T-helper 1 cell treated with Interleukin-12 subunit alpha and Interleukin-12 subunit beta and Interleukin-4 antibody, amounts not matched to agents 30 ng/mL and 1 ng/mL, for 36 hours (primary cell): Measurements from ENCODE around the gene HSPB8. TPM values are rescaled to one million over a fixed set of nuclear protein-coding genes. Genes with fewer than 3 reads are reported as not detected.
"Not testable (repeated sequence)": the region's sequence is repeated elsewhere in the genome, so short reads cannot be mapped to it uniquely, and the experiment has no call there.

Experiments
- intact Hi-C: fragments of 100-400 bp; cut with micrococcal nuclease; formaldehyde crosslinking; loops from one replicate; pipeline ENCODE4 v1.15.1; 2024
- total RNA-seq: library from RNA; stranded (reverse); gene quantifications from 2 replicates; pipeline ENCODE4 v1.2.3, GENCODE V29; 2022

HSPB8 gene
- total RNA-seq, 1 donor from 2014 or later, result not detected

DNA sequence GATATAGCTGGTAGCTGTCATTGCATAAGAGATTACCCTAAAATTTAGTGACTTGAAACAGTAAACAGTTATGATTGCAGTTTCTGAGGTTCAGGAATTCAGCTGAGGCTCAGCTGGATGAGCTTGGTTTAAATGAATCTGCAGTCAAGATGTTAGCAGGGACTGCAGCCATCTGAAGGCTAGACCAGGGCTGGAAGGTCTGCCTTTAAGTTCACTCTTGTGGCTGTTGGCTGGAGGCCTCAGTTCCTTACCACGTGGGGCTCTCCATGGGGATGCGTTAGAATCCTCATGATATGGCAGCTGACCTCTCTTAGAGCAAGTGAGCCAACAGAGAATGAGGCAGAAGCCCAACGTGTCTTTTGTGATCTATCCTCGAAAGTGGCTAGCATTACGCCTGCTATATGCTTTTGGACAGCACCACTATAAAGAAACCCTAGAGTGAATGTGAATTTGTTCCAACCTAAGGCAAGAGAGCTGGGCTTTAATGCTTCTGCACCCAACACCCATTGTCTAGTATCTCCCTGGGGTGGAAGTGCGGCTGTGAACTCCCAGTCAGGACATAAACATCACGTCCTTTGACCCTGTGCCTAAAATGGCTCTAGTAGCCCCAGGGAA, 26.0 kb downstream of the HSPB8 start:
- intact Hi-C loops, result no loop called here

DNA sequence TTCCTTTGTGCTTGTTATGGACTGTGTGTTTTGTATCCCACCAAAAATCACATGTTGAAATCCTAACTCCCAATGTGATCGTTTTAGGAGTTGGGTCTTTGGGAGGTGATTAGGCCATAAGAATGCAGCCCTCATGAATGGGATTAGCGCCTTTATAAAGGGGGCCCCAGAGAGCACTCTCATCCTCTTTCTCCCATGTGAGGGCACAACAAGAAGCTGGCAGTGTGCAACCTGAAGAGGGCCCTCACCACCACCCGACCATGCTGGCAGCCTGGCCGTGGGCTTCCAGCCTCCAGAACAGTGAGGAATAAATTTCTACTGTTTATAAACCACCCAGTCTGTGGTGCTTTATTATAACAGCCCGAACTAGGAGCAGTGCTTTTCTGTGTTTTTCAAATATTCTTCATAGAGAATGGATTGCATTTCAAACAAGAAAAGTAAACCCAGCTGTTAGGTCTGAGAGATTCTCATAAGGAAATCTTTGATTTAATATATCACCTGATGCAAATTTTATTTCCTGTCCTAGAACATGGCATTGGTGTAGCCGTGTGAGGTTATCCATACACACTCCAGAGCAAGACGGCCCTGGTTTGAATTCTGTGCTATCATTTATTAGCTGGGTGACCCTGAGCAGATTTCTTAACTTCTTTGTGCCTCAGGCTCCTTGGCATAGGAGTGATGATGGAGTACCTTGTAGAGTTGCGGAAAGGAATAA, 27.8 kb downstream of the HSPB8 start:
- intact Hi-C loops, result no loop called here

DNA sequence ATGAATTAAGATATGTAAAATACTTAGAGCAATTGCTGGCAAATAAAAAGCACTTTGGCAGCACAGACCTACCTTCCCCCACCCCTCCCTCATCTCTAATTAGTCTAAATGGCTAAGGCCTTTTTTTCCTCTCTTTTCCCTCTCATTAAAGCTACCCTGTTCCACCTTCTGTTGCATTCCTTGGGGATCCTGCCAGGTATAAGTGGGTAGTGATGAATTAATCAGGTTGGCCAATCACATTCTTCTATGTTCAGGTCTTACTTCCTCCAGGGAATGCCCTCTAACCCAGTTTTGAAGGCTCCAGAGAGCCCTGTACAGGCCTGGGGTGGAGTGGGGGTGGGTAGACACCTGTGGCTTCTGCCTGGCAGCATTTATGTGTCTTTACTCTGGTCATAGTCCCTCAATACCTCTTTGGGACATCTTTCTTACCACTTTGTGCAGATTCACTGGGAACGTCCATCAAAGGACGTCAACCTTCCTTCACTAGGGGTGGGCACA, 28.4 kb downstream of the HSPB8 start:
- intact Hi-C loops, result no loop called here

DNA sequence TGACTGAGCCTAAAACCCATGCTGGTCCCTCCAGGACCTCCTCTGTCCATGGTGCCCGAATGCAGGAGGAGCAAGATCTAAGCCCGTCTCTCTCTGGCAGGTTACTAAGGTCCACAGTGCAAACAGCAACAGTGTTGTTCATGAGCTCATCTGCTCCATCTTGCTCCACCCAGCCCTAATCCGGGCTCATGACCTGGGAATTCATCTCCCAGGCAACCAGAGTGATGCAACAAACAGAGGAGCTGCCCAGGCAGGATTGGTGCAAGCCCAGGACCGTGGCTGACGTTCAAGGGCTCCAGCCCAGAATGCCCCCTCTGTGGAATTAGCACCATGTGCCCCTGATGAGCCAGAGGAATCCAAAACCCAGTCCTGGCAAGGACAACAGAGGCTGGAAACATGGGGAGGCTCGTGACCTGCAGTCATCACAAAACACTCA, 29.9 kb downstream of the HSPB8 start:
- intact Hi-C loops, result no loop called here

DNA sequence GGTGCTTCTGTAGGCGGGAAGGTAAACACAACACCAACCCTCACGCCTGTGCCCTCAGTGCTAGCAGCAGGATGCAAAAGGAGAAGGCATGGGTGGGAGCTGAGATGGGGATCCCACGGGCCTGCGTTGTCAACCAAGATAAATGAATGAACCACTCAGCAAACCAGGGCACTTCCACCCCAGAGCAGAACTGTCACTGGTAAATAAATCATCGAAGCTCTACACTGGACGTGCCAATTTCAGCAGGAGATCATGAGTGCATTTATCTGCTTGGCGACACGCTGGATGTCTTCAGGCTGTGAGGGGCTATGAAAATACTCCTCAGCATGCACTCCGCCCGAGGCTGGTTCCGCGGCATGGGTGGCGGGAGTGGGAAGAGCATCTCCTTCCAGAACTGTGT, 33.2 kb downstream of the HSPB8 start:
- intact Hi-C loops, result no loop called here

DNA sequence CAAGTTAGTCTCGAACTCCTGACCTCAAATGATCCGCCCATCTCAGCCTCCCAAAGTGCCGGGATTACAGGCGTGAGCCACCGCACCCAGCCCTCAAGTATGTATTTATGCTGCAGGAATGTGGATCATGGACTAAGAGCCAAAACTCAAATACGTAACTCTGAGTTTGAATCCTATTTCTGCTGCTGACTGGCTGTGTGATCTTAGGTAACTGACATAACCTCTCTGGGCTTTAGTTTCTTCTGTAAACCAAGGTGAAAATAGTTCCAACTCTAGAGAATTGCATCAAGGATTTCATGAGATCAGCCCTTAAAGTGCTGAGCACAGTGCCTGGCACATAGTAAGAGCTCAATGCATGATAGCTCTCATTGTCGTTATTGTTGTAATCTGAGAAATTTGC, 37.4 kb downstream of the HSPB8 start:
- intact Hi-C loops, result no loop called here

DNA sequence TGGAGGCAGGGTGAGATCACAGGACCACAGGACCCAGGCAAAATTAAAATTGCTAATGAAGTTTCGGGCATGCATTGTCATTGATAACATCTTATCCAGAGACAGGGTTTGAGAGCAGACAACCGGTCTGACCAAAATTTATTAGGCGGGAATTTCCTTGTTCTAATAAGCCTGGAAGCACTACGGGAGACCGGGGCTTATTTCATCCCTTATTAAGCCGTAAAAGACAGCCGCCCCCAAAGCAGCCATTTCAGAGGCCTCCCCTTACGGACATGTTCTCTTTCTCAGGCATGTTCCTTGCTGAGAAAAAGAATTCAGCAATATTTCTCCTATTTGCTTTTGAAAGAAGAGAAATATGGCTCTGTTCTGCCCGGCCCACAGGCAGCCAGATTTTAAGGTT, 40.1 kb downstream of the HSPB8 start:
- intact Hi-C loops, result not testable (repeated sequence)

DNA sequence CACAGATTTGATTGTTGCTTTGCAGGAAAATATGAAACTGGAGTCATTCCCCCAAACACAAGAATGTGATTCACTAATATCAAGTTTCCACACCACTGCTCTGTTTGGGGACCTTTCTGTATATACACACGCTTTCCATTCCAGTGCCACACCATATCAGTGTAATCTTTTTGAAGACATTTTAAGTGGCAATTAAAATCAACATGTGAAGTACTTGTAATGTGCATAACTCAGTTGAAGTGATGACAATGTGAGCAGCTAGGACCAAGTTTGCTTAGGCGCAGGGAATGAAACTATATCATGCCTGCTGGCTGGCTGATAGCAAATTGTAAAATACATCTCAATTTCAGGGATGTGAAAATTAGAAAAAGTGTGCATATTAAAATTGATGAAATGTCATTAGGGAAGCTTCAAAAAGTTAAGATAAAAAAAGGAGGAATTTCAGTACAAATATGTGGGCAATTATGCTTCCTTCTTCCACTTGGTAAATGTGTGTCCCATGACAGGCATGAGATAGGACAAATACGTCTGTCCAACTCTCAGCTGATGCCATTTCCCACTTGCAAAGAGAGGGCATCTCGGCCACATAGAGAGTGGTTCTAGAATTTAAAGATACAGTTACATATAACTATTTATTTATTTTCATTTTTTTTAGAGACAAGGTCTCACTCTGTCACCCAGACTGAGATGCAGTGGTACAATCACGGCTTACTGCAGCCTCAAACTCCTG, 43.7 kb downstream of the HSPB8 start:
- intact Hi-C loops, result no loop called here

DNA sequence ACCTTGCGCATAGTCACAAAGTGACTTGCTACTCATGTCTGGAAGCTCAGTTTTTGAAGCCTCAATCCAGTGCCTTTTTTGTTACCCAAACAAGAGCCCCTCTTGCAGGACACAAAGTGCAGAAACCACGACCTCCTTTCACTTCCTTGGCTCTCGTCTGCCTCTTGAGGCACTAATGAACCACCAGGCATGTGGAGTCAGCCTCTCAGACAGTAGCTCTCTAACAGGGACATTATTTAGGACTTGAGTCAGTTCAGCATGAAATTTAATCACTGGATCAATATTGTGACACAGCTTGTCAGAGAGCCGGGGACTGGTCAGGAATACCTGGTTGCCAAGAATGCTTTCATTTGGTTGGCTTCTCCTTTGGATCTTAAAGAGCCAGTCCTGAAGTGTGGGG, 46.7 kb downstream of the HSPB8 start:
- intact Hi-C loops, result no loop called here

DNA sequence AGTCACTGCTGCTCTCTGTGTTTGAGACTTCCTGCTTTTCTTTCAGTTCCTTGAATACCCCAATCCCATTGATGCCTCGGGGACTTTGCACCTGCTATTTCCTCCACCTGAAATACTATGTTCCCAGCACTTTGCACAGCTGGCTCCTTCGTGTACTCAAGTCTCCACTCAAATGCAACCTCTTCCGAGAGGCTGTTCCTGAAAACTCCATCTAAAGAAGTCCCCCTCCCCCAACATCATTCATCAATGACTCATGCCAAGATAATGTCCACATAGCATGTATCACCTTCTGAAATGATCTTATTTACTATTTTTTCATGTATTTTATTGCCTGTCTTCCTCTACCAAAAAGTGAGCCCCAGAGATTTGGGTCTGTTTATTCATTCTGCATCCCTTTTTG, 48.6 kb downstream of the HSPB8 start:
- intact Hi-C loops, result no loop called here

DNA sequence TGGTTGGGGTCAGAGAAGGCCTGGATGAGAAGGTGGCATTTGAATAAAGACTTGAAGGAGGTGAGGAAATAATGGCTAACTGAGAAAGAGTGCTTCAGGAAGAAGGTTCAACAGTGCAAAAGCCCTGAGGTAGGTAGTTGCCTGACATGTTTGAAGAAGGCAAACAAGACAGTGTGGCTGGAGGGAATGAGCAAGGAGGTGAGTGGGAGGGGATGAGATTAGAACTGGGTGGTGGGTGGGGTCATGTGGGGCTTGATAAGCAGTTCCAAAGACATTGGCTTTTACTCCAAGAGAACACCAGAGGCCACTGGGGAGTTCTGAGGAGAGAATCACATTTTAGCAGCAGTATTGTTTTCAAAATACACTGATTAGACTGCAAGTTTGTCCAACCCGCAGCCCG, 50.5 kb downstream of the HSPB8 start:
- intact Hi-C loops, result no loop called here

DNA sequence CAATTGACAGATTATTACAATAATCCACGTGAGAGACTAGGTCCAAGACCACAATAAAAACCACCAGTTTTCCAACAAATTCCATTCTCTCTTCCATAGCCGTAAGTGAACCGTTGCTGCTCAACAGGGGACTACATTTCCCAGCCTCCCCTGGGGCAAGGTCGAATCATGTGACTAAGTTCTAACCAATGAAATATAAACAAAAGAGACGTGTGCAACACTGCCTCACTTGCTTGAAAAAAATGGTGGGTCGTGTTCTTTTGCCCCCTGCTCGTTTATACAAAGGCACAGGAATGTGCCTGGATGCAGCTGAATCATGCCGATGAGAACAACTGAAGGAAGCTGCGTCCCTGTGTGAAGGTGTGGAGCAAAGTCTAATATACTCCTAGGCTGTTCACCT, 51.1 kb downstream of the HSPB8 start:
- intact Hi-C loops, result no loop called here

DNA sequence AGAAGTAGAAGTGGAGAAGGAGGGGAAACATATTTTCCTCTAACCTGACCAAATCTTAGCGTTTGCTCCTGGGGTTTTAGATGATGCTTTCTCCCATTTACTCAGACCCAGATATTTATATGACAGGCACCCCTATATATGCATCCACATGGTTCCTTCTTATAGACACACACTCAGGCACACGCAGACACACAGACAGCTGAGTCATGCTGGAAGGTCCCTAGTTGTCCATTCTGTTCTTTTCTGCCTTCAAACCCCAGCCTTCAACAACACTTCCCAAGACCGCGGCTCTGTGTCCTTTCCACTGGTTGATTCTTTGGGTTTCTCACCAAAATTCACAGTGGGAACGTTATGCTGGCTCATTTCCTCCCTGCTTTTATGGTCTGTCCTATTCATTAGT, 52.1 kb downstream of the HSPB8 start:
- intact Hi-C loops, result no loop called here

DNA sequence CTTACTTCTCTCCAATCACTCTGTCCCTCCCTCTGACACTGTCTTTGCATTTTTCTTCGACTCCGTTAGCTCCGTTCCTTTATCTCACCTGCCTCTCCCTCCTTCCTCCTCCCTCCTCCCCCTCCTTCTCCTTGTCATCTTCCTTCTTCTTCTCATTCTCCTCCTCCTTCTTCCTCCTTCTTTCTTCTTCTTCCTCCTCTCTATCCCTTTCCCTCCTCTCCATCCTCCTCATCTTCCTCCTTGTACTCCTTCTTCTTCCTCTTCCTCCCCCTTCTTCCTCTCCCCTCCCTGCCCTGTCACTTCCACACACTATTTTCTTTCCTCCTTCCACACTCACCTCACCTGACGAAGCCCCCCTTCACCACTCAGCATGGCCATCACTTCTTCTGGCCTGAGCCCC, 53.0 kb downstream of the HSPB8 start:
- intact Hi-C loops, result no loop called here

DNA sequence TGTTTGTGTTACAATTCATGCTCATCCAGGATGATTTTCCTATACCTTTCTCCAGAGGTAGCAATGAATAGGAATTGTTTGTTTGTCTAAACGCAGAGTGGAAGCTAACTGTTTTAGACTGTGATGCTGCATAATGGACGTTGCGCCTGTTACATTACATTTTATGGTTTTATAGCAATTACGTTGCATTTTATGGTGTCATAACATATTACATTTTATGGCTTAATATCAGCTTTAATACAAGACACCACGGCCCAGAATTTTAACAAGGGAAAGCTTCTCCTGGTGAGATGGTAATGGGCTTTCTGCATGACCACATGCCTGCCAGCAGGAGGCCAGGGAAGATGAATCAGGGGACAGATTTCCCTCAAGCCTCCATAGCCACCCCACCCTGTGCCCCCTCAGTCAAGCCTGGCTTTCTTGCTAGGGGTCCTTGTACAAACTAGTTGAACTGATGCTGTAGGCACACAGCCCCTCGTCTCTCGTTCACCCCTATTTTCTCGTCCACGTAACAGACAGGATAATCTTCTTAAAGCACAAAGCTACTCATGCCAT, 56.5 kb downstream of the HSPB8 start:
- intact Hi-C loops, result no loop called here

DNA sequence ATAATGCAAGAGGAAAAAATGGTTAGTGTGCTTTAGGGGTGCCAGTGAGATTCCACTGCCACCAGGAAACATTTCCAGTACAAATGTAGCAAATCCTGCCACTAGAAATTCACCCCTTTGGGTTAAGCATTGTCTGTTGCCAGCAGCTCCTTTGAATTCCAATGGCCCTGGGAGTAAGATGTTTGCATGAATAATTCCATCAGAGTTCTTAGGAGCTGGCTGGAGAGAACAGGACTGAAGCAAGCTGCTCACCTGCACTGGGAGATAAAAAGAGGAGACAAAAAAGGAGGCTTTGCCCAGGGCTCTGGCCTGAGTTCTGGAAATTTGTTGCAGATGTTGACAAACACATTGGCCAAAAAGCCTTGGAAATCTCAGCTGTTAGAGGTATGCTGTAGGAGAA, 57.6 kb downstream of the HSPB8 start:
- intact Hi-C loops, result no loop called here

DNA sequence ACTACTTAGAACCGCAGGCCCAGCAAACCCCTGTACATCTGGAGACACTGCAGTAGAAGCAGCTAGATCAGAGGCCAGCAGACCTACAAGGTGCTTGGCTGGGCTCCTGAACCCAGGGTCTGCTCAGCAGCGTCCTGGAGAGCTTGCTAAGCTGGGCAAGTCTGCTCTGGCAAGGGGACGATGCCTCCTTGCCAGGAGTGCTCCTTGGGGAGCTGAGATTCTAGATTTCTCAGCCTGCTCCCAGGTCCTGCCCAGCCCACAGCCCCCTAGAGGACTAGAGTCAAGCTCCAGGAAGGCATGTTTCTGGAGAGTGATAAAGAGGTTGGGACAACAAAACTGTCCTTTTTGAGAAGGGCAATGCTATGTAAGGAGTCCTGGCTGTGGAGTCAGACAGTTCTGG, 60.3 kb downstream of the HSPB8 start:
- intact Hi-C loops, result no loop called here

DNA sequence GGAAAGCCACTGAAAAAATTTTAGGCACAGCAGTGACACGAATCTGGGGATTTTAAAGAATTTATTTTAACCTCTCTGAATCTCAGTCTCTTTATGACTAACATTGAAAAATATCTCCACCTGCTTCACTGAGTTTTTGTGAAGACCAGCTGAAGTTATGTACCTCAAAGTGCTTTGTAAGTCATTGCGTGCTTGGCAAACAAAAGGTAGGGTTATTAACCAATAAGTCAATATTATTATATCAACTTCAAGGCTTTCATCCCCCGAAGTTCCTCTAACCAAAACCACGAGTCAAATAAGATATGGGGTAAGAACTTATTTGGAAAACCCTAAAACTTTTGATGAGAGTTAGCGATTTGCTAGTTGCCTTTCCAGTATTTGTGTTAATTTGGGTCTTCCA, 62.3 kb downstream of the HSPB8 start:
- intact Hi-C loops, result no loop called here

DNA sequence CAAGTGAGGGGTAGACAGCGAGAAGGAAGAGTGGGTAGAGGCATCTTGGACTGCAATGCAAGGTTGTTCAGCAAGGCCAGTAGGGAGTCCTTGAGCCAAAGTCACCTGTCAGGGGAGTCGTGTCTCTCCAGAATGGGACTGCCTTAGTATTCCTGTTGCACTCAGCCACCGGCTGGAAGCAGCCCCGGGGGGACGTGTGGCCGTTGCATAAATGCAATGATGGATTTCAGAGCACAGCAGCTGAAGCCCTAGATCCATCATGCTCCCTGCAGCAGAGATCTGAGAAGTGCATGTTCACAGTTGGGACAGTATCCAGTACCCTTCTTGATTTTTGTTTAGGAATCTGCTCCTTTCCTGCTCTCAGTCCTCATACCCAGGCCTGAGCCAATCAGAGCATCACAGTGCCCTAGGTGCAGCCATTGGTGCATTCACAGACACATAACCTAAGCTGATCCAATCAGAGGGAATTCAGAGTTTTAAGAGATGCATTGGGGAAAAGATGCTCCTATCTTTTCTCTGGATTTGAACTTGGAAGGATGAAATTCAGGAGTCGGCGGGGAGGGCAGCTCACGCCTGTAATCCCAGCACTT, 62.9 kb downstream of the HSPB8 start:
- intact Hi-C loops, result no loop called here
